Activated gamma-delta T cell treated with Interleukin-2 at 50 U/mL for 16 hours (primary cell): Measurements from ENCODE around the gene CD37.
"Not testable (repeated sequence)": the region's sequence is repeated elsewhere in the genome, so short reads cannot be mapped to it uniquely, and the experiment has no call there.

Experiments used
- DNase-seq: peaks from one replicate; pipeline ENCODE4 v3.0.0-alpha.2; 2020

The CD37 gene

DNA sequence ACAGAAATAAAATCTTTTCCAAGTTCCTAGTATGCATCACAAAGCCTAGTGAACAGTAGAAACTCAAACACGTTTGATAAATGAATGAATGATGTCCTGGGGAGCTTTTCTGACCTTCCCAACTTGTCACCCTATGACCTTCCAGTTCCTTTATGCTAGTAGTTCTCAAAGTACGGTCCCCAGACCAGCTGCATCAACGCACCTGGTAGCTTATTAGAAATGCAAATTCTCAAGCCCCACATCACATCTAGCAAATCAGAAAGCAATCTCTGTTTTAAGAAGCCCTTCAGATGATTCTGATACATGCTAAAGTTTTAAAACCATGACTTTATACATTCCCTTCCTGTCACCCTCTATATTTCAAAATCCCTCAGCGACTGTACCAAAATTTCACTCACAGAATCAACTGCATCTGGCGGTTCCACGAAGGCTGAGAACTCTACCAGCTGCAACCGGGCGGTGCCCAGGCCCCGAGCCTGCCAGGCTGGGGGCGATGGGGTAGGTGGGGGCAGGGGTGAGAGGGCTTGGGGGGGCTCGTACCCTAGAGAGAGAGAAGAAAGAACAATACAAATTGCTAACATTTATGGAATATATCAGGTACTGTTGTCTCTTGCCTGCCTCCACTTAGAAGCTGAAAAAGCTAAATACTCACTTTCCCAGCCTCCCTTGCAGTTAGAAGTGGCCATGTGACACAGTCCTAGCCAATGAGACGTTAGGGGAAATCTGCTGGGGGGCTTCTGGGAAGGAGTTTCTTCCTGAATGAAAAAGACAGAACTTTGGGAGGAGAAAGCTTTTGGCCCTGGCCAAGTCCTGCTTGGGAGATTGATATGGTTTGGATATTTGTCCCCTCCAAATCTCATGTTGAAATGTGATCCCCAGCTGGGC is 13.3 kb downstream of the CD37 start:
- DNase-seq = no peak

DNA sequence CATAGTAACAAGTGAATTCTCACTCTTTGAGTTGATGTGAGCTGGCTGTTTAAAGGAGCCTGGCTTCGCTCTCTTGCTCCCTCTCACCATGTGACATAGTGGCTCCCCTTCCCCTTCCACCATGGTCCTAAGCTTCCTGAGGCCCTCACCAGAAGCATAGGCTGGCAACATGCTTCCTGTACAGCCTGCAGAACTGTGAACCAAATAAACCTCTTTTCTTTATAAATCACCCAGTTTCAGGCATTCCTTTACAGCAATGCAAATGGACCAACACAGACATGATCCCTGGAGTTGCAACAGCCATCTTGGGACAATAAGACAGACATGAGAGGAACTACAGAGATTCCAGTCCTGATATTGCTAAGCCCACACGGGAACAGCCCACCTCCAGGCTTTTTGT is 14.4 kb downstream of the CD37 start:
- no peak for DNase-seq

DNA sequence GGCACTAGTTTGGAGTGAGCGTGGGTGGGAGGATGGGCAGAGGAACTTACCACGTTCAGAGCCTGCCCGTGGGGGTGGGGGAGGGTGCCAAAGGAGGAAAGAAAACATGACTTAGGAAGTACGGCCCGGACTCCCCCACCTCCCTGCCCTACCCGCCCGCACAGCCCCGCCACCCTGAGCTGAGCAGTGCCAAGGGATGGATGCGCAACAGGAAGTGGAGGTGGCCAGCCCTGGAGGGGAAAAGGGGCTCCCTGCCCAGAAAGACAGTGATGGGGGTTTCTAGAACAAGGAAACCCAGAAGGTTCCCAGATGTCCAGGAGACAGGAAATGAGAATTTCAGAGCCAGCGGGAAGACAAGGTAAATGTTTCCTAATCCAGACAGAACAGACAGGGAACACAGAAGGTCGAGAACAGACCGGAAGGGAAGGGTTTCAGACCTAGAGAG is 20.7 kb downstream of the CD37 start:
- DNase-seq = no peak

DNA sequence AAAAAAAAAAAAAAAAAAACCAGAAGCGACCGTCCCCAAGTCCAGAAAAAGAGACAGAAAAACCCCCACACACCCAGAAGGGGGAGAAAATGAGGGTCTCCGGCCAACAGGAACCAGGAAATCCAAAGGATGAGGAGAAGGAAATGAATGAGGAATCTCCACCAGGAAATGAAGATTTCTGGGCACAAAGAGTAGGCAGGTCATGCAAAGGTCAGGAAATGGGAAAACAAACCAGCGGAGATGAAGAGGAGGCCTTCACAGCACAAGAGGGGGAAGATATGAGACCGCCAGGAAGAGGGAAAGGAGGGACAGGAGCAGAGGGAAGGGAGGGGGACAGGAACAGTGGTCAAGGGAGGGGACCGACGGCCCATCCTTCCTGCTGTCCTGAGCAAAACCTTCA is 21.2 kb downstream of the CD37 start:
- DNase-seq = no peak

DNA sequence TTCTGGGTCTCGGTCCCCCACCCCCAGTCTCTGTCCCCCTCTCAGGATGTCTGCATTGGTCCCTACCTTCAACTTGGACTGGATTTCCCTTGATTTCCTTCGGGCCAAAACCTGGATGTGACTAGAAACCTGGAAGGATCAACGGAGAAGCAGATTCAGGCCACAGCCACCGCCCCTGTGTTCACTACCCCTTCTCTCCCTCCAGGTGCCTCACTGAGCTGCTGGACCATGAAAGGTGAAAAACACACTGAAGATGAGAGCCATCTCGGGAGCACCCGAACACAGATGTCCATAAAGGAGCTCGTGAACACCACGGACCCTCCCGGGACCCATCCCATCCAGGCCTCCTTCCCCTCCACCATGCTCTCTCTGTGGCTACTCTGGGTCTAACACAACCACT is 22.0 kb downstream of the CD37 start:
- no peak for DNase-seq

DNA sequence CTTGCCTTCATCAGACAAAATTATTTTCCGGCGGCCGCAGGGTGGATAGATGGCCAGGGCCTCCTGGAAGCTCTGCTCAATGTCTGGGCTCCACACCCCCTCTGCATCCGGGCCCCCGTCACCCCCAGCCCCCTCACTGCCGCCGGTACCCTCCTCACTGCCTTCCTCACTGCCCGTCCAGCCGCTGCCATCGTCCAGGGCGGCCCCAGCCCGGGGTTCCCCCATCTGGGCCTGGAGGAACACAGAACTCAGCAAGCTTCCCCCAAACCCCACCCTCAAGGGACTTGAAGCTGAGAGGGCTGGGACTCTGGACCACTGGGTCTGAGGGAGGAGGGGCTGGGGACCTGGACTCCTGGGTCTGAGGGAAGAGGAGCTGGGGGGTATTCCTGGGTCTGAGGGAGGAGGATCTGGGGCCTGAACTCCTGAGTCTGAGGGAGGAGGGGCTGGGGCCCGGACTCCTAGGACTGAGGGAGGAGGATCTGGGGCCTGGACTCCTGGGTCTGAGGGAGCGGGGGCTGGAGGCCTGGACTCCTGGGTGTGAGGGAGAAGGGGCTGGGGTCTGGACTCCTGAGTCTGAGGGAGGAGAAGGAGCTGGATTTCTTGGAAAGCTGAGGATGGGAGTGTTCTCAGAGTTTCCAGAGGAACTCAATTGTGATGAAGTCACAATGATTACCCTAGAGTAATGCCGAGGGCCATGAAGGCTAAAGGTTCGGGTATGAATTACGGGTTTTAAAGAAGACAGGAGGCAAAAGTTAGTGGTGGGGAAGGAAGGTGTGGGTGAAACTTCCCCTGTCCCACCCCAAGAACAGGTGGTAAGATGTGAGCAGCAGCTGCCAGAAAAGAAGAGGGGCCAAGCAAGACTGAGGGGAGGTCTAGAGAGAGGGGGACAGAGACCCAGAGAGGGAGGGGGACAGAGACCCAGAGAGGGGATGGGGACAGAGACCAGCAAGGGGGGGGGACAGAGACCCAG is 24.9 kb downstream of the CD37 start:
- DNase-seq = no peak

DNA sequence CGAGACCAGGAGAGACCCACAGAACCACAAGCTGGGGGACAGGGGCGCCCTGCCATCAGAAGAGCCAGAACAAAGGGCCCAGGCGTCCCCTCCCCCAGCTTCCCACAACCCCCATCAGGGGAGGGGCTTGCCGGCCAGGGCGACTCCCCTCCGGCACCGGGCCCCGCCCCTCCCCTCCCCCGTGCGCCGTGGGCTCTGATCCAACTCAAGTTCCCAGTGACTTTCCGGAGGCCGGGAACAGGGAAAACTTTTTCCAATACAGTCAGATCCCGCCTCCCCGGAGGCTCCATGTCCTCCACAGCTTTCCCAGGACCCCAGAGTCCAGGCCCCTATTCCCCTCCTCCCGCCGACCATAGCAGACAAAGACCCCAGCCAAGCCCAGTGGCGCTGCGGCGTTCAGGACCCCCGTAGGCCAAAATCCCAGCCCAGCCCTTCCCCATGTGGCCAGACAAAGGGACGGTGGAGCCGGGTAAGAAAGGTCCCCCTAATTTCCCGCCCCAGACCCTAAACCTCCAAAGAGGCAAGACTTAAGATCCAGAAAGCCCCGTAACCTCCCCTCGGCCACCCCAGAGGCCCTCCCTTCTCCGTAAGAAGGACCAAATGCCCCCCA is 26.3 kb downstream of the CD37 start:
- no peak for DNase-seq

DNA sequence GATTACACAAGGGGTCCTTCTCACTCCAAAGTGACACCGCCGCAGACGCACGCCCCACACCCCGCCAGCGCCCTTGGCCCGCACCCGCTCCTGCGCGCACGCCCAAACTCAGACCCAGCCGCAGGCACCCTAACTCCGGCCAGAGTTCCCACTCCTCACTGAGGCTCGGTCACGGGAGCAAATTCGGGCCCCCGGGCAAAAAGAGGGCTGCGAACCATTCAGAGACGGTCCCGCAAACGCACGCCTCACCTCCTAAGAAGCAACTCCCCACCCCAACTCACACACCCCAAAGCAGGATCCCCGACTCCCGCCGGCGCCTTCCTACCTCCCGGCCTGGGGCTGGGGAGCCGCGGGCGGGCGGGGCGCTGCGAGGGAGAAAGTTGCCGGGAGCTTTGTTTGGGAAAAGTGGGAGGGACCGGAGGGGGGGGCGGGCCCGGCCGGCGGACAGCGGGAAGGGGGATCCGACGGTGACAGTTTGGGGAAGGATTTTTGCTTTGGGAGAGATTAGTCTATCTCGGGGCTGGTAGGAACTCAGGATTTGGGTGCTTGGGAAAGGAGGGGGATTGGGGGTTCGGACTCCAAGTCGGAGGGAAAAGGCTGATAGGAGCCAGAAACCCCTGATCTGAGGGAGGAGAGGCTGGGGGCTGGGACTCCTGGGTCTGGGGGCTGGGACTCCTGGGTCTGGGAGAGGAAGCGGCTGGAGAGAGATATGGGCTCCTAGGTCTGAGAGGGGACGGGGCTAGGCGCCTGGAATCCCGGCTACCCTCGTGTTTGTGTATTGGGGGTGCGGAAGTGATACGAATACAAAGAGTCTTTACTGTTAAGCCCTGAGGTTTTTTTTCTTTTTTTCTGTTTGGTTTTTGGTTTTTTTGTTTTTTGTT is 27.1 kb downstream of the CD37 start, which contains the start of gene TEAD2:
Gene TEAD2, minus strand, starts transcription at position 369 of the 881 bp plus-strand sequence. CDS start 2,341 bp downstream, outside the sequence.
- DNase-seq = no peak

DNA sequence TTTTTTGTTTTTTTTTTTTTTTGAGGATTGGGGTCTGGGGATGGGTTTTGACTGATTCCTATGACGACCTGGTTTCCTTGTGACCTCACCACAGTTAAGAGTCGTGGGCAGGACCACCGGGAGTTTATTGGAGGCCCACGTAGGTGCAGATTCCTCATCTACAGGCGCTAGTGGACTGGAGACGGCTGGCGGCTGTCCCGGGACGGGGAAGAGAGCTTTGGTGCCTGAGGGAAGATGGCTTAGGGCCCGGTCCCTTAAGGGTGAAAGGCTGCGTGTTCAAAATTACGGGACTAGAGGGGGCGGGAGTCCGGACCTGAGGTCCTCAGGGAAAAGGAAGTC is 27.7 kb downstream of the CD37 start:
- no peak for DNase-seq

DNA sequence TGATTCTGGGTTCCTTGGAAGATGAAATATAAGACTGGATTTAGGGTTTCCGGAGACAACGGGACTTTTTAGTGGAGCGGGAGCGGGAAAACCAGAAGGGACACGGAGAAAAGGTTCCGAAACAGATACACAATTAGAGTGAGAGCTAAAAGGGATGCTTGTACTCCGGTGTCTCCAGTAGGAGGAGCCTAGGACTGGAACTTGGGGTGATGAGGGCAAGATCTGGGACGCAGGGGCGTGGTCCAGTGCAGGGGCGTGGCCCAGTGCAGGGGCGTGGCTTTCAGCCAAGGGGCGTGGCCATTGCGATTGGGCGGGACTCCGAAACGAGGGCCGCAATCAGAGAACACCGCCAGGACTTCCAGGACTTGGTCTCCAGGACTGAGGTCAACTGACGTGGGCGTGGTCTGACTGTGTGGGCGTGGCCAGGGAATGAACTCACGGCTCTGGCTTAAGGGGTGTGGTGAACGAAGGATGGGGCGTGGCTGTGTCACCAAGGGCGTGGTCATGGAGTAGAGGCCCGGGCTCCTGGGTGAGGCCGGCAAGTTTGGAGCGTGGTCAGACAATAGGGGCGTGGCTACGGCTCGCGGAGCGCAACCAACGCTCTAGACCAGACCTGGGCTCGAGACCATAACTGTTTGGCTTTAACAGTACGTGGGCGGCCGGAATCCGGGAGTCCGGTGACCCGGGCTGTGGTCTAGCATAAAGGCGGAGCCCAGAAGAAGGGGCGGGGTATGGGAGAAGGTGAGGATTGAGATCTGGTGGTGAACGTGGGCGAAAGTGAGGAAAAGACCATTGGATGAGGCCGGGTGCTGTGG is 28.3 kb downstream of the CD37 start, which contains the start of gene DKKL1:
Gene DKKL1, plus strand, starts transcription at position 610 of the 815 bp plus-strand sequence. Its CDS starts 122 bp downstream, at position 732.
- peak; percentile 46 for DNase-seq

DNA sequence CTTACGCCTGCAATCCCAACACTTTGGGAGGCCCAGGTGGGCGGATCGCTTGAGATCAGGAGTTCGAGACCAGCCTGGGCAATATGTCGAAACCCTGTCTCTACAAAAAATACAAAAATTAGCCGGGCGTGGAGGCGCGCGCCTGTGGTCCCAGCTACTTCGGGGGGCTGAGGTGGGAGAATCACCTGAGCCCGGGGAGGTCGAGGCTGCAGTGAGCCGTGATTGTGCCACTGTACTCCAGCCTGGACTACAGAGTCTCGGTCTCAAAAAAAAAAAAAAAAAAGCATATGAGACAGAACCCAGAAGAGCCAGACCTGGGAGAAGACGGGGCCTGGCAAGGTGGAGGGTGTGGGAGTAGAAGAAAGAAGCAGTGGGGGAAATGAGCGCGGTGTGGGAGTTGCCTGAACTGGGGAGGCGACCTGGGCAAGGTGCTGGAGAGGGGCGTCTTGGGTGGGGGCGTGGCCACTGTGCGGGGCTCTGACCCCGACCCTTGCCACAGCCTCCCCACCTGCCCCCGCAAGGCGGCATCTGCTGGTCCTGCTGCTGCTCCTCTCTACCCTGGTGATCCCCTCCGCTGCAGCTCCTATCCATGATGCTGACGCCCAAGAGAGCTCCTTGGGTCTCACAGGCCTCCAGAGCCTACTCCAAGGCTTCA is 29.0 kb downstream of the CD37 start:
- no peak for DNase-seq

DNA sequence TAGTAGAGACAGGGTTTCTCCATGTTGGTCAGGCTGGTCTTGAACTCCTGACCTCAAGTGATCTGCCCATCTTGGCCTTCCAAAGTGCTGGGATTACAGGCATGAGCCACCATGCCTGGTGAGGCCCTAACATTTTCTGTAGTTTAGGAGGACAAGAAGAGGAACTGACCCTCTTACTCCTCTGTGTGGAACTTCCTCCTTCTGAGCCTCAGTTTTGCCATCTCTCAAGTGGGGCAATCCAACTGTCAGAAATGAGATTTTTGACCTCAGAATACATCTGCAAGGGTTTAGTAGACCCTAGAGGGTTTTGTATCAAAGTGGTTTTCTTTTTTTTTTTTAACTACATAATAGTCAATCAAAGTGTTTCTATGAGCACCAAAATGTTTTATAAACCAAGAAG is 30.9 kb downstream of the CD37 start:
- no peak for DNase-seq

DNA sequence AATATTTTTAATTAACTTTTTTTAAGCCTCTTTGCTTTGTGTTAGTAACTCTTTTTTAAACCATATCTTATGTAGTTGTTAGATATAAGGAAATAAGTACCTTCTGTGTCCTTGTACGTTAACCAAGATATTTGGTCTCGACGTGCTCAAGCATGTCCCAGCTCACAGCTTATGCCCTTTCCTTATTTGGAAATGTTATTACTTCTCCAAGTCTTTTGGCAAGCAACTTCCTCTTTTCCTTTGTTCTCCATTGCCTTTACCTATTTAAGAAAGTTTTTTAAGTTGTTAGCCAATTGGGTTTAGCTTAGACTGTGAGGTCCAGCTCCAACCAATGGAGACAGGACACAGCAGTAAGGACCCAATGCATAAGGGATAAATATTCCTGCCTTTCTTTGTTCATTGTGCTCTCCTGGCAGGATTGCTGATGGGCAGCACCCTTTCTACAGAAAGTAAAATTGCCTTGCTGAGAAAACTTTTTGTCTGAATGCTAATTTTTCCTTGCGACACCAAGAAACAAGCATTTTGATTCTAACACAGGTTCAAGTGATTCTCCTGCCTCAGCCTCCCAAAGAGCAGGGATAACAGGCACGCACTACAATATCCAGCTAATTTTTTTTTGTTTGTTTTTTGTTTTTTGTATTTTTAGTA is 33.6 kb downstream of the CD37 start:
- DNase-seq = no peak

DNA sequence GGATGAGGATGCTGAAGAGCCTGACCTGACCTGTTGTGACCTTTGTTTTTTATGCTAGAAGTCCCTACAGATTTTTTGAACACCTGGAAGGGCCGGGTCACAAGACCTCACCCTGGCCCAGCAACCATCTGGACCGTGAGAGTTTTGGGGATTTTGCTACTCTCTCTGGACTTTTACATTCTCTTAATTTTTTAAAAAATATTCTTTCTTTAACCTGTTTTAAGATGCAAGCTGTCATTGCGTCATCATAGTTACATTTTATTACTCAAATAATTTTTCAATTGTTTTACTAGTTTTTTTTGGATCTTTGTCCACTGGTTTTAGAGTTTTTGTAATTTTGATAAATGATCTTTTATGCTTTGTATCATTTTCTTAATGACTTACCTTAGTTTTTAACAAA is 36.0 kb downstream of the CD37 start:
- DNase-seq = no peak

DNA sequence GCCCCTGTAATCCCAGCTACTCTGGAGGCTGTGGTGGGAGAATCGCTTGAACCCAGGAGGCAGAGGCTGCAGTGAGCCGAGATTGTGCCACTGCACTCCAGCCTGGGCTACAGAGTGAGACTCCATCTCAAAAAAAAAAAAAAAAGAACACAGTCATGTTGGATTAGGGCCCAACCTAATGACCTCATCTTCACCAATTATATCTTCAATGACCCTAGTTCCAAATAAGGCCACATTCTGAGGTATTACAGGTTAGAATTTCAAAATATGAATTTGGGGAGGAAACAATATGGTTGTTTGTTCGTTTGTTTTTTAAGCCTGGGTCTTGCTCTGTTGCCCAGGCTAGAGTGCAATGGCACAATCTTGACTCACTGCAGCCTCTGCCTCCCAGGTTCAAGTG is 38.0 kb downstream of the CD37 start:
- DNase-seq = not testable (repeated sequence)

DNA sequence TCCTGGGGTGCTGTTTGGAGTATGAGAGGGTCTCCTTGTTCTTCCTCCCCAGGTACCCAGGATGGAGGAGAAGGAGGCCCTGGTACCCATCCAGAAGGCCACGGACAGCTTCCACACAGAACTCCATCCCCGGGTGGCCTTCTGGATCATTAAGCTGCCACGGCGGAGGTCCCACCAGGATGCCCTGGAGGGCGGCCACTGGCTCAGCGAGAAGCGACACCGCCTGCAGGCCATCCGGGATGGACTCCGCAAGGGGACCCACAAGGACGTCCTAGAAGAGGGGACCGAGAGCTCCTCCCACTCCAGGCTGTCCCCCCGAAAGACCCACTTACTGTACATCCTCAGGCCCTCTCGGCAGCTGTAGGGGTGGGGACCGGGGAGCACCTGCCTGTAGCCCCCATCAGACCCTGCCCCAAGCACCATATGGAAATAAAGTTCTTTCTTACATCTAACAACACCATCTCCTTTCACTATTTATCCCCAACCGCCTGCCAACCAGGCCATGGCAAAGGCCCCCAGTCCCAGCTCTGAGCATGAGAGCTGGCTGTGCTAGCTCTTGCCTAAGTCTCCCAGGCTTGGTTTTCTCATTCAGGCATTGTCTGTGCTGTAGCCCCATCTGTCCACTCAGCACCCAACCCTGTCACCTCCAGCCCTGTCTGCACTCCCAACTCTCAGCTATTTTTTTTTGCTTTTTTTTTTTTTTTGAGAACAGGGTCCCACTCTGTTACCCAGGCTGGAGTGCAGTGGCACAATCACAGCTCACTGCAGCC is 39.6 kb downstream of the CD37 start:
- no peak for DNase-seq

DNA sequence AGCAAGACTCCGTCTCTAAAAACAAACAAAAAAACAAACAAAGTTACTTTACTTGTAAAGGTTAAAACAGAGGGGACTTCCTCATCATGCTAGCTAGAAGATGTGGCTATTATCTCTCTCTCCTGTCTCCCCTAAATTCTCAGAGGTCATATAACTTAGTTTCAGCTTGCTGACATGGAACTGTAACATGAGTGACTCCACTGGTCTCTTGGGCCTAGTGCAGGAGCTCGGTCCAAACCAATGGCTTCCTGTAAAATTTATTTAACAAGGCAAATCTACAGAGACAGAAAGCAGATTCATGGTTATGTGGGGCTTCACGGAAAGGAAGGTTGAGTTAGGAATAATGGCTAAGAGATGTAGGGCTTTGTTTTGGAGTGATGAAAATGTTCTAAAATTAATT is 43.3 kb downstream of the CD37 start:
- no peak for DNase-seq

DNA sequence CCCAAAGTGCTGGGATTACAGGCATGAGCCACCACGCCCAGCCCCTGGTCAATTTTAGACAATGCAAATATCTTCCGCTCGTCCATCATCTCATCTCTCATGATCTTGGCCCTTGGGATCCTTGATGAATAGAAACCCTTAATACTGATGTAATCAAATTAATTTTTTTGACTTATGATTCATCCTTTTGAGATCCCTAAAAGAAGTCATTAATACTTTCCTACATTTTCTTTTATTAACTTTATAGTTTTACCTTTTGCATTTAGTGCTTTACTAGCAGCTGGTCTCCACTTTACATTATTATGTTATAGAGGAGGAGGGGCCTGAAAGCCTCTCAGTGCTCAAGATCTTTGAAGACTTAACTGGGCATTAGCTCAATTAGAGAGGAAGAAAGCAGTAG is 45.2 kb downstream of the CD37 start:
- no peak for DNase-seq

DNA sequence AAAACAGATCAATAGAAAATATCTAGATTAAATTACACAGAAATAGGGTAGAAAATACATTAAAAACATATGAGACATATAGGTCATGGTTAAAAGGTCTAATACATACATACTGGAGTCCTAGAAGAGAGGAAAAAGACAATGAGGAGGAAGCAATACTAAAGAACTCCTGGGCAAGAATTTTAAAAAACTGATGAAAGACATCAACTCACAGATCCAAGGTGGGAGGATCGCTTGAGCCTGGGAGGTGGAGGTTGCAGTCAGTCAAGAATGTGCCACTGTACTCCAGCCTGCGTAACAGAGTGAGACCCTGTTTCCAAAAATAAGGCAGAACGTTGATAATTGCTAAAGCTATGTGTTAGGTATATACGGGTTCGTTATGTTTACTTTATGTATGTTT is 47.4 kb downstream of the CD37 start:
- DNase-seq = no peak
